Spleen (tissue), 11 donors: Measurements from ENCODE around the gene HMGCLL1. TPM values are rescaled to one million over a fixed set of nuclear protein-coding genes. Genes with fewer than 3 reads are reported as not detected.

Experiments used
- DNase-seq: peaks from one replicate; pipeline ENCODE4 v3.0.0-alpha.2; 2020
- H3K27ac ChIP-seq, 8 donors: fragments of 200-600 bp; sonication (generic) in 7 of 8; 1 replicate in 4 of 8; 2 replicates in 4 of 8; pipeline versions ENCODE4 v1.5.0 to v1.8.0; 2016 to 2021; ENCODE audit warnings: inconsistent platforms in 4 of 8, mild to moderate bottlenecking in 4 of 8, moderate library complexity in 1 of 8
- H3K27me3 ChIP-seq, 7 donors: fragments of 200-600 bp; sonication (generic) in 6 of 7; replicated peaks in 1 of 7; 1 replicate in 4 of 7; 2 replicates in 3 of 7; pipeline versions ENCODE4 v1.5.0 to v1.8.0; 2016 to 2021; ENCODE audit warnings: inconsistent platforms in 3 of 7, mild to moderate bottlenecking in 1 of 7
- H3K36me3 ChIP-seq, 6 donors: fragments of 200-600 bp; sonication (generic) in 5 of 6; 1 replicate in 4 of 6; 2 replicates in 2 of 6; pipeline versions ENCODE4 v1.5.0 to v1.8.0; 2016 to 2021; ENCODE audit warnings: inconsistent platforms in 2 of 6
- H3K4me1 ChIP-seq, 6 donors: fragments of 200-600 bp; sonication (generic) in 5 of 6; 1 replicate in 3 of 6; 2 replicates in 3 of 6; pipeline versions ENCODE4 v1.5.0 to v1.8.0; 2016 to 2021; ENCODE audit warnings: inconsistent platforms in 3 of 6
- H3K4me3 ChIP-seq, 8 donors: fragments of 200-600 bp; sonication (generic) in 7 of 8; 1 replicate in 4 of 8; 2 replicates in 4 of 8; pipeline versions ENCODE4 v1.5.0 to v1.8.0; 2016 to 2021; ENCODE audit warnings: inconsistent platforms in 4 of 8, mild to moderate bottlenecking in 4 of 8, moderate library complexity in 2 of 8
- H3K9me3 ChIP-seq, 8 donors: fragments of 200-600 bp; sonication (generic) in 7 of 8; 1 replicate in 4 of 8; 2 replicates in 4 of 8; pipeline versions ENCODE4 v1.5.0 to v1.8.0; 2016 to 2021; ENCODE audit warnings: inconsistent platforms in 4 of 8
- CTCF ChIP-seq, 11 experiments: fragments of 200-600 bp in 7 of 11; fragments of 450-650 bp in 4 of 11; sonication (generic) in 4 of 11; IDR thresholded peaks in 8 of 11; conservative IDR thresholded peaks in 3 of 11; 1 replicate in 7 of 11; 2 replicates in 4 of 11; pipeline versions ENCODE4 v1.4.0 to v1.8.0; 2016 to 2021; ENCODE audit warnings: antibody characterized with exemption in 11 of 11, inconsistent platforms in 4 of 11, mild to moderate bottlenecking in 1 of 11
- POLR2A ChIP-seq, 3 donors: fragments of 450-650 bp; IDR thresholded peaks; one replicate each; pipeline ENCODE4 v1.5.1; 2017; ENCODE audit warnings: antibody characterized with exemption in 3 of 3, mild to moderate bottlenecking in 1 of 3
- POLR2AphosphoS5 ChIP-seq, 3 donors: sonication (generic); formaldehyde crosslinking; IDR thresholded peaks; one replicate each; pipeline ENCODE4 v1.5.1; 2017; ENCODE audit warnings: antibody characterized with exemption in 3 of 3
- WGBS, 5 donors: extraction: QIAGEN DNeasy Blood & Tissue Kit in 3 of 5; methylation state at CpG; one replicate each; pipeline versions ENCODE4 v1.1.5 to v1.1.7; 2013 to 2018; 5-methylcytosine and 5-hydroxymethylcytosine counted together
- intact Hi-C: fragments of 100-400 bp; cut with DNase I; formaldehyde crosslinking; loops from one replicate; pipeline ENCODE4 v1.15.0; 2023; ENCODE audit warnings: low total_unique reads
- polyA plus RNA-seq, 3 donors: library from polyadenylated mRNA; stranded (reverse); fragments of 200-250 nt; gene quantifications; one replicate each; pipeline ENCODE4 v1.2.1, GENCODE V29; 2013
- total RNA-seq, 7 donors: library from RNA; depleted of rRNA in 3 of 7; stranded (reverse); fragments of >200 nt in 3 of 7; fragmentation: NEBNext Ultra II Directional in 4 of 7; extraction: Animal tissue kit (Norgen Biotek cat#: 25700) in 4 of 7; gene quantifications; one replicate each; pipeline versions ENCODE4 v1.1.0 to v1.2.1, GENCODE V29; 2016 to 2021
- donor health status: healthy with polysubstance abuse.
- donor health status: DM: no; HTN: no; CAD: no; lungs with moderate emphysema.
- donor health status: DM: no; HTN: no; CAD: no.
- donor health status: Bipolar disorder and iron deficiency.
- donor health status: healthy.
- donor health status: DM: no; HTN: no; CAD: no.
- donor health status: DM: yes; HTN: yes; CAD: no.

The HMGCLL1 gene
- total and polyA plus RNA-seq, 10 donors, result 0.39 TPM; not detected in 9

GRCh38 chr6:55536391-55536956 lies 42.5 kb downstream of the HMGCLL1 start:
- no peak for DNase-seq
- no peaks in the 10 kb centered on the region for H3K36me3 ChIP-seq
- TF ChIP-seq POLR2AphosphoS5 (IDR thresholded peaks at IDR 0.05), result no peak
- TF ChIP-seq CTCF (IDR thresholded peaks at IDR 0.05 in 8 of 11, conservative IDR thresholded peaks at IDR 0.05 in 3 of 11), result no peak
- no peak for TF ChIP-seq POLR2A (IDR thresholded peaks at IDR 0.05)
- H3K4me1 ChIP-seq, result no peaks in the 10 kb centered on the region
- no peak overlapping the region for H3K4me3 ChIP-seq
- intact Hi-C loops, result no loop called here
- no peaks in the 10 kb centered on the region for H3K27me3 ChIP-seq
- H3K27ac ChIP-seq, result no peak overlapping the region
- H3K9me3 ChIP-seq, result peaks cover 0 to 4% (median 0%) of the 10 kb centered on the region in 8 donors
- 55 to 70% (median 60%) methylated on average over 2 of the region's 2 CpGs for WGBS, 5 donors

DNA sequence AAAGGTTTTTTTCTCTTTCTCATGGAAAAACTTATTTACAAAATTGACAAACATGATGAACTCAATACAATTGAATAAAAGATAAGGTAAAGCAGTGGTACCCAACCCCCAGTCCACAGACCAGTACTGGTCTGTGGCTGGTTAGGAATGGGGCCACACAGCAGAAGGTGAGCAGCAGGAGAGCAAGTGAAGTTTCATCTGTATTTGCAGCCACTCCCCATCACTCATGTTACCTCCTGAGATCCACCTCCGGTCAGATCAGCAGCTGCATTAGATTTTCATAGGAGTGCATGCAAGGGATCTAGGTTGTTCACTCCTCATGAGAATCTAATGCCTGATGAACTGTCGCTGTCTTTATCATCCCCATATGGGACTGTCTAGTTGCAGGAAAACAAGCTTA lies 47.5 kb downstream of the HMGCLL1 start:
- Histone ChIP-seq H3K4me3 (no peak overlapping the region), H3K27me3 (no peaks in the 10 kb centered on the region), H3K9me3 (no peaks in the 10 kb centered on the region), H3K36me3 (no peaks in the 10 kb centered on the region), H3K27ac (no peak overlapping the region), H3K4me1 (no peaks in the 10 kb centered on the region)
- intact Hi-C loops, result no loop called here
- 79 to 94% (median 84%) methylated on average over 2 of the region's 2 CpGs for WGBS, 5 donors
- no peak for DNase-seq
- no peak for TF ChIP-seq POLR2AphosphoS5 (IDR thresholded peaks at IDR 0.05)
- no peak for TF ChIP-seq POLR2A (IDR thresholded peaks at IDR 0.05)
- TF ChIP-seq CTCF (IDR thresholded peaks at IDR 0.05 in 8 of 11, conservative IDR thresholded peaks at IDR 0.05 in 3 of 11), result no peak

DNA sequence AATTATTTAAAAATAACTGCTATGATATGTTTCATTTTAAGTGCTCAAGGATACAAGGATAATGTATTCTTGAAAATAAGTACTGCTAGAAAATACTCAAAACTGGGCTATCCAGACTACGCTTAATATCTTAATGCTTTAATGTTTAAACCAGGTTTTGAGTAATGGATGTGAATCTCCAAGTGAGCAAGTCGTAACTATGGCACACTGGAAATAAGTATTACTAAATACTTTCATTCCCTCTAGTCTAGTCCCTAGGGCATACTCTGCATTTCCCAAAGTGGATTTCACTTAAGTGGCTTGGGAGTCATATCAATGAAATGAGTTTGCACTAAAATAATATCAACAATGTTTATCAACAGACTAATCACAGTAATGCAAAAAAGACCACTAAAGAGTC lies 48.1 kb downstream of the HMGCLL1 start:
- no peak for DNase-seq
- Histone ChIP-seq H3K4me3 (no peak overlapping the region), H3K9me3 (peaks cover 0 to 1% (median 0%) of the 10 kb centered on the region in 8 donors), H3K4me1 (no peaks in the 10 kb centered on the region), H3K27ac (no peak overlapping the region), H3K36me3 (no peaks in the 10 kb centered on the region), H3K27me3 (no peaks in the 10 kb centered on the region)
- intact Hi-C loops, result no loop called here
- WGBS, 5 donors, result 82 to 95% (median 83%) methylated on average over 2 of the region's 2 CpGs
- TF ChIP-seq POLR2A (IDR thresholded peaks at IDR 0.05) (no peak), POLR2AphosphoS5 (IDR thresholded peaks at IDR 0.05) (no peak), CTCF (IDR thresholded peaks at IDR 0.05 in 8 of 11, conservative IDR thresholded peaks at IDR 0.05 in 3 of 11) (no peak)

- Histone ChIP-seq H3K4me3 (no peak overlapping the region), H3K36me3 (no peaks in the 10 kb centered on the region), H3K27me3 (no peaks in the 10 kb centered on the region), H3K27ac (no peak overlapping the region), H3K4me1 (no peaks in the 10 kb centered on the region), H3K9me3 (peaks cover 0 to 4% (median 0%) of the 10 kb centered on the region in 8 donors)
- DNase-seq, result no peak
- no peak for TF ChIP-seq POLR2A (IDR thresholded peaks at IDR 0.05)
- TF ChIP-seq POLR2AphosphoS5 (IDR thresholded peaks at IDR 0.05), result no peak
- no peak for TF ChIP-seq CTCF (IDR thresholded peaks at IDR 0.05 in 8 of 11, conservative IDR thresholded peaks at IDR 0.05 in 3 of 11)
- WGBS, 5 donors, result 13 to 20% (median 17%) methylated on average over 1 of the region's 1 CpG
- intact Hi-C loops, result no loop called here
These were observed 50.4 kb downstream of the HMGCLL1 start for GRCh38 chr6:55528624-55529023.
